ENCODE data around the gene ZDHHC13.
"Not testable (repeated sequence)": the region's sequence is repeated elsewhere in the genome, so short reads cannot be mapped to it uniquely, and the experiment has no call there.

Gene ZDHHC13

GRCh38 chr11:19101796-19102520, 15.0 kb upstream of the ZDHHC13 start:
- no peak for DNase-seq

GRCh38 chr11:19102521-19102900, 14.5 kb upstream of the ZDHHC13 start:
- DNase-seq = no peak

- DNase-seq = no peak
Measured at GRCh38 chr11:19105011-19105410, 12.0 kb upstream of the ZDHHC13 start.

- no peak for DNase-seq
Measured at GRCh38 chr11:19107125-19107524, 9.8 kb upstream of the ZDHHC13 start.

GRCh38 chr11:19110295-19110694, 6.7 kb upstream of the ZDHHC13 start:
- no peak for DNase-seq

- no peak for DNase-seq
Measured at GRCh38 chr11:19111809-19112208, 5.2 kb upstream of the ZDHHC13 start.

- no peak for DNase-seq
Measured at GRCh38 chr11:19116276-19116970, 545 bp upstream of the ZDHHC13 start.

- no peak for DNase-seq
Measured at GRCh38 chr11:19117760-19118097, 761 bp downstream of the ZDHHC13 start.

GRCh38 chr11:19121646-19122045, 4.7 kb downstream of the ZDHHC13 start:
- no peak for DNase-seq

- no peak for DNase-seq
Measured at GRCh38 chr11:19122960-19123615, 6.1 kb downstream of the ZDHHC13 start.

GRCh38 chr11:19126562-19127325, 9.8 kb downstream of the ZDHHC13 start:
- not testable (repeated sequence) for DNase-seq

GRCh38 chr11:19134004-19134403, 17.0 kb downstream of the ZDHHC13 start:
- DNase-seq = no peak

GRCh38 chr11:19136884-19137283, 19.9 kb downstream of the ZDHHC13 start:
- DNase-seq = not testable (repeated sequence)

GRCh38 chr11:19145319-19145718, 28.4 kb downstream of the ZDHHC13 start:
- no peak for DNase-seq

- no peak for DNase-seq
Measured at GRCh38 chr11:19156892-19157291, 39.9 kb downstream of the ZDHHC13 start.

- DNase-seq = no peak
Measured at GRCh38 chr11:19160847-19161246, 43.9 kb downstream of the ZDHHC13 start.

- DNase-seq = no peak
Measured at GRCh38 chr11:19161651-19162050, 44.7 kb downstream of the ZDHHC13 start.

- no peak for DNase-seq
Measured at GRCh38 chr11:19162951-19163505, 46.1 kb downstream of the ZDHHC13 start.

GRCh38 chr11:19163617-19164016, 46.6 kb downstream of the ZDHHC13 start:
- no peak for DNase-seq

GRCh38 chr11:19164230-19164855, 47.4 kb downstream of the ZDHHC13 start:
- DNase-seq = no peak

GRCh38 chr11:19164881-19165280, 47.9 kb downstream of the ZDHHC13 start:
- DNase-seq = no peak

- no peak for DNase-seq
Measured at GRCh38 chr11:19168090-19168489, 51.1 kb downstream of the ZDHHC13 start.
